DOHH2 (cell line): ENCODE measurements around the gene DPRX.

Experiments
- H3F3A ChIP-seq: fragments of 200-600 bp; sonication (generic), shearing (Covaris generic); 2 replicates; pipeline ENCODE4 v1.6.0; 2016; ENCODE audit warnings: antibody characterized with exemption, mild to moderate bottlenecking; ENCODE audit not compliant: control insufficient read depth, insufficient read depth
- H3K27ac ChIP-seq: fragments of 200-600 bp; sonication (generic); 2 replicates; pipeline ENCODE4 v1.5.1; 2014; ENCODE audit warnings: low read depth, mild to moderate bottlenecking, low read length, moderate library complexity
- H3K27me3 ChIP-seq: fragments of 200-600 bp; sonication (generic); 2 replicates; pipeline ENCODE4 v1.6.1; 2014; ENCODE audit warnings: mild to moderate bottlenecking, low read length, mixed read lengths; ENCODE audit not compliant: control insufficient read depth
- H3K36me3 ChIP-seq: fragments of 200-600 bp; sonication (generic); 2 replicates; pipeline ENCODE4 v1.6.1; 2014; ENCODE audit warnings: mild to moderate bottlenecking, low read length, moderate library complexity, mixed read lengths; ENCODE audit not compliant: control insufficient read depth
- H3K4me1 ChIP-seq: fragments of 200-600 bp; sonication (generic); 2 replicates; pipeline ENCODE4 v1.6.1; 2014; ENCODE audit warnings: mild to moderate bottlenecking, low read length, mixed read lengths; ENCODE audit not compliant: control insufficient read depth
- H3K4me2 ChIP-seq: fragments of 200-600 bp; sonication (generic); 2 replicates; pipeline ENCODE4 v1.6.0; 2014; ENCODE audit warnings: mild to moderate bottlenecking, low read length, moderate library complexity
- H3K4me3 ChIP-seq: fragments of 200-600 bp; sonication (generic); 2 replicates; pipeline ENCODE4 v1.5.1; 2014; ENCODE audit warnings: mild to moderate bottlenecking, low read length, mixed read lengths
- H3K79me2 ChIP-seq: fragments of 200-600 bp; sonication (generic); 2 replicates; pipeline ENCODE4 v1.6.1; 2014; ENCODE audit warnings: mild to moderate bottlenecking, low read length, mixed read lengths; ENCODE audit not compliant: control insufficient read depth
- H3K9me2 ChIP-seq: fragments of 200-600 bp; sonication (generic); replicated peaks from 2 replicates; pipeline ENCODE4 v1.6.1; 2014; ENCODE audit warnings: mild to moderate bottlenecking, low read length, mixed read lengths; ENCODE audit not compliant: control insufficient read depth
- H3K9me3 ChIP-seq: fragments of 200-600 bp; sonication (generic); 2 replicates; pipeline ENCODE4 v1.6.1; 2014; ENCODE audit warnings: antibody characterized with exemption, low read length, mixed read lengths; ENCODE audit not compliant: control insufficient read depth, insufficient read depth
- H4K20me1 ChIP-seq: fragments of 200-600 bp; sonication (generic); 2 replicates; pipeline ENCODE4 v1.6.0; 2014; ENCODE audit warnings: low read depth, mild to moderate bottlenecking, antibody characterized with exemption, low read length, moderate library complexity; ENCODE audit not compliant: control insufficient read depth, insufficient read depth
- CTCF ChIP-seq: fragments of 200-600 bp; sonication (generic); IDR thresholded peaks from one replicate; pipeline ENCODE4 v1.5.1; 2014; ENCODE audit warnings: antibody characterized with exemption, mild to moderate bottlenecking, low read depth, low read length; ENCODE audit not compliant: poor library complexity, severe bottlenecking
- EZH2phosphoT487 ChIP-seq: fragments of 200-600 bp; sonication (generic); IDR thresholded peaks from 2 replicates; pipeline ENCODE4 v1.6.1; 2017; ENCODE audit warnings: borderline replicate concordance, mild to moderate bottlenecking, antibody characterized with exemption, low read length, moderate library complexity, mixed read lengths

Gene DPRX

DNA sequence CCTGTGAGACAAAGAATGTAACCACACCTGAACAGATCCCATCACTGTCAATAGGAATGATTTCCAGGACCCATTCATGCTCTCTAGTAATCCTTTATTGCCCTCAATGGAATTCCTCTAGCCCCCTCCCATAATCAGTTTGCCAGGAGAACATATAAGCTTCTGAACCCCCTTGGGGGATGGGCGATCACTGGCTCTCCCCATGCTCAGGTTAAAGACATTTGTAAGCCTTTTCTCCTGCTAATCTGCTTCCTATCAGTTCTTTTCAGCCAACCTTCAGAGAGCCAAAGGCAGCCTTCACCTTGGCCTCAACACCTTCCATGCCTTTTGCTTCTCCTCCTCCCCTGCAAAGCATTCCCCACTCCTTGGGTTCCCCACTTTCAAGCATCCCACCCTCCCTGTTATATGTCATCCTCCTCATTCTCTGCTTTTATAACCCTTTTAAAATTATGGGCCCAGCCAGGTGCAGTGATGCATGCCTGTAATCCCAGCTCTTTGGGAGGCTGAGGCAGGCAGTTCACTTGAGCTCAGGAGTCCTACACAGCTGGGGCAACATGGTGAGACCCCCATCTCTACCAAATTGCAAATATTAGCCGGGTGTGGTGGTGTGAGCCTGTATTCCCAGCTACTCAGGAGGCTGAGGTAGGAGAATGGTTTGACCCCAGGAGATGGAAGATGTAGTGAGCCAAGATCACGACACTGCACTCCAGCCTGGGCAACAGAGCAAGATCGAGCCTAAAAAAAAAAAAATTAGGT, 12.4 kb downstream of the DPRX start:
- H3K4me3 ChIP-seq = no peak overlapping the region
- H3K79me2 ChIP-seq = no peaks in the 10 kb centered on the region
- H3K4me2 ChIP-seq = no peak overlapping the region
- no peaks in the 10 kb centered on the region for H3F3A ChIP-seq
- no peaks in the 10 kb centered on the region for H3K9me2 ChIP-seq
- TF ChIP-seq CTCF = no peak
- TF ChIP-seq EZH2phosphoT487 = no peak
- H3K27ac ChIP-seq = no peak overlapping the region
- H3K9me3 ChIP-seq = peaks cover 13% of the 10 kb centered on the region; the same call in 1 of the 2 replicates
- no peaks in the 10 kb centered on the region for H3K4me1 ChIP-seq
- no peaks in the 10 kb centered on the region for H4K20me1 ChIP-seq
- no peaks in the 10 kb centered on the region for H3K36me3 ChIP-seq
- H3K27me3 ChIP-seq = no peaks in the 10 kb centered on the region

DNA sequence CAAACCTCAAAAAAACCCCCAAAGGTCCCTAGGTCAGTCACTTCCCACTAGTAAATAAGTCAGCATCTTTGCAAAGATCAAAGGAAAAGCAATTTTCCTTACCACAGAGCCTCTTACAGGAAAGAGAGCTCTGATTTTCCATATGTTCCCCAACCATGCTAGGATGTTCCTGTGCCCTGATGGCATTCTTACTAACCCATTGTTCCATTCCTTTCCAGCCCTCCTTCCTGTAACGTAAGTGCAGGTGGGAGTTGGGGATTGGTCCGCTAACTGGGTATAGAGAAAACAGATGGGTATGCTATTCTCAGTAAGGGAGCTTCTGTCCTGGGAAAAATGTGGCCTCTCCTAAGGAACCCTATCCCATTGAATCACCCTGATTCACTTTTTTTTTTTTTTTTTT, 14.3 kb downstream of the DPRX start:
- no peaks in the 10 kb centered on the region for H3K27me3 ChIP-seq
- no peak overlapping the region for H3K4me3 ChIP-seq
- TF ChIP-seq EZH2phosphoT487 = no peak
- TF ChIP-seq CTCF = no peak
- H3K27ac ChIP-seq = no peak overlapping the region
- H3K9me3 ChIP-seq = peaks cover 25% of the 10 kb centered on the region
- no peaks in the 10 kb centered on the region for H3K9me2 ChIP-seq
- H3F3A ChIP-seq = no peaks in the 10 kb centered on the region
- H3K4me2 ChIP-seq = no peak overlapping the region
- no peaks in the 10 kb centered on the region for H3K4me1 ChIP-seq
- H4K20me1 ChIP-seq = no peaks in the 10 kb centered on the region
- no peaks in the 10 kb centered on the region for H3K36me3 ChIP-seq
- no peaks in the 10 kb centered on the region for H3K79me2 ChIP-seq

GRCh38 chr19:53647350-53647749, 15.6 kb downstream of the DPRX start:
- Histone ChIP-seq H3K36me3 (no peaks in the 10 kb centered on the region), H4K20me1 (no peaks in the 10 kb centered on the region), H3K9me2 (no peaks in the 10 kb centered on the region), H3F3A (no peaks in the 10 kb centered on the region), H3K4me1 (no peaks in the 10 kb centered on the region), H3K27ac (no peak overlapping the region), H3K4me3 (no peak overlapping the region), H3K4me2 (no peak overlapping the region), H3K9me3 (peaks cover 25% of the 10 kb centered on the region), H3K79me2 (no peaks in the 10 kb centered on the region), H3K27me3 (no peaks in the 10 kb centered on the region)
- TF ChIP-seq EZH2phosphoT487 (no peak), CTCF (no peak)
